RPMI7951 (cell line): Measurements from ENCODE around the gene LDLRAD4. TPM values are rescaled to one million over a fixed set of nuclear protein-coding genes. Genes with fewer than 3 reads are reported as not detected.
A peak's percentile ranks its signal among the peaks of the same experiment; 100 is the strongest.

Experiments used
- DNase-seq: peaks from one replicate; pipeline ENCODE4 v3.0.0-alpha.2; 2012; ENCODE audit warnings: low read depth
- total RNA-seq: library from RNA; depleted of rRNA; stranded (reverse); fragments of >200 nt; shearing (Covaris generic); gene quantifications from 2 replicates; pipeline ENCODE4 v1.2.3, GENCODE V29; 2014

Gene LDLRAD4
- total RNA-seq, 1 experiment from 2014 or later: 0.24 TPM

GRCh38 chr18:13306583-13306982 lies 88.0 kb downstream of the LDLRAD4 start:
- DNase-seq: no peak

- DNase-seq: no peak
Observed at GRCh38 chr18:13308369-13308768, 89.8 kb downstream of the LDLRAD4 start.

- DNase-seq: no peak
Observed at GRCh38 chr18:13309031-13309747, 90.6 kb downstream of the LDLRAD4 start.

GRCh38 chr18:13309748-13310670 lies 91.4 kb downstream of the LDLRAD4 start:
- no peak for DNase-seq

GRCh38 chr18:13311193-13311592 lies 92.6 kb downstream of the LDLRAD4 start:
- DNase-seq: no peak

- no peak for DNase-seq
Observed at GRCh38 chr18:13312515-13312914, 94.0 kb downstream of the LDLRAD4 start.

GRCh38 chr18:13313006-13313686 lies 94.6 kb downstream of the LDLRAD4 start:
- no peak for DNase-seq

- no peak for DNase-seq
Observed at GRCh38 chr18:13315000-13315399, 96.4 kb downstream of the LDLRAD4 start.

GRCh38 chr18:13316063-13316462 lies 97.5 kb downstream of the LDLRAD4 start:
- no peak for DNase-seq

- DNase-seq: no peak
Observed at GRCh38 chr18:13317801-13318200, 99.2 kb downstream of the LDLRAD4 start.

GRCh38 chr18:13318731-13319501 lies 100.4 kb downstream of the LDLRAD4 start:
- DNase-seq: no peak

GRCh38 chr18:13319629-13320028 lies 101.1 kb downstream of the LDLRAD4 start:
- DNase-seq: no peak

GRCh38 chr18:13320096-13320495 lies 101.5 kb downstream of the LDLRAD4 start:
- peak; percentile 7 for DNase-seq

- no peak for DNase-seq
Observed at GRCh38 chr18:13320891-13321425, 102.4 kb downstream of the LDLRAD4 start.

GRCh38 chr18:13321923-13322322 lies 103.4 kb downstream of the LDLRAD4 start:
- no peak for DNase-seq

- no peak for DNase-seq
Observed at GRCh38 chr18:13323186-13323585, 104.6 kb downstream of the LDLRAD4 start.

GRCh38 chr18:13324880-13325279 lies 106.3 kb downstream of the LDLRAD4 start:
- no peak for DNase-seq

- DNase-seq: no peak
Observed at GRCh38 chr18:13328213-13328612, 109.7 kb downstream of the LDLRAD4 start.

- no peak for DNase-seq
Observed at GRCh38 chr18:13330996-13331395, 112.4 kb downstream of the LDLRAD4 start.

- no peak for DNase-seq
Observed at GRCh38 chr18:13331846-13332245, 113.3 kb downstream of the LDLRAD4 start.

GRCh38 chr18:13332874-13333273 lies 114.3 kb downstream of the LDLRAD4 start:
- no peak for DNase-seq
